GM18511 (cell line): Measurements from ENCODE around the gene POLD1.
A peak's percentile ranks its signal among the peaks of the same experiment; 100 is the strongest.

Experiments
- ATAC-seq: cut with Tn5 transposase; IDR thresholded peaks from one replicate; pipeline ENCODE4 v1.9.1; 2021; ENCODE audit warnings: mild to moderate bottlenecking, moderate library complexity; ENCODE audit not compliant: unreplicated experiment

The POLD1 gene

DNA sequence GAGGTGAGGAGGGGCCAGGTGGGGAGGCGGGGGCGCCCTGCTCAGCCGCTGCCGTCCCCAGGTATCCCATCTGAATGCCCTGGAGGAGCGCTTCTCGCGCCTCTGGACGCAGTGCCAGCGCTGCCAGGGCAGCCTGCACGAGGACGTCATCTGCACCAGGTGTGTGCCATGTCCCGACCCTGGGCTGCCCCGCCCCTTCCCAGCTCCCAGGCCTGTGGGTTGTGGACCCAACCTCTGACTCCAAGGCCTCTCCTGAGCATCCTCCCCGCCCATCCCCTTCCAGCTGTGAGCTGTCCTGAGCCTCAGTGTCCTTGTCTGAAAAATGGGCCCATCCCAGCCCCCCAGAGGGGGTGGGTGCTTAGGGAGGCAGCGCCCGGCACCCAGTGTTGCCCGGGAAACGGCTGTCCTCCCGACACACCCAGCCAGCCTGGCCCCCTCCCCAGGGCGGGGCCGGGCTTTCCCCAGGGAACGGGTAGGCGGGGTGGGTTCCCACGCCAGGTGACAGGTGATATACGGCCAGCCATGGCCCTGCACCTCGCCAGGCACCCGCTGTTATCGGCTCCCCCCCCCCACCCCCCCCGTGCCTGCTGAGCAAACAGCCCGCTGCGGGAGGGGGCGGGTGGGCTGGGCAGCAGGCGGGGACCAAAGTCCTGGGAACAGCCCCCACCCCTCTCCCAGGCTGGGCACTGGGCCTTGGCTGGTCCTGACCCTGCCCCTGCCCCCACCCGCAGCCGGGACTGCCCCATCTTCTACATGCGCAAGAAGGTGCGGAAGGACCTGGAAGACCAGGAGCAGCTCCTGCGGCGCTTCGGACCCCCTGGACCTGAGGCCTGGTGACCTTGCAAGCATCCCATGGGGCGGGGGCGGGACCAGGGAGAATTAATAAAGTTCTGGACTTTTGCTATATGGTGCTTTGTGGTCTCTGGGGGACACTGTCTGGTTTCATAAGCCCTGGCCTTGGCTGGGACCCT, 33.2 kb downstream of the POLD1 start:
- ATAC-seq = no peak

DNA sequence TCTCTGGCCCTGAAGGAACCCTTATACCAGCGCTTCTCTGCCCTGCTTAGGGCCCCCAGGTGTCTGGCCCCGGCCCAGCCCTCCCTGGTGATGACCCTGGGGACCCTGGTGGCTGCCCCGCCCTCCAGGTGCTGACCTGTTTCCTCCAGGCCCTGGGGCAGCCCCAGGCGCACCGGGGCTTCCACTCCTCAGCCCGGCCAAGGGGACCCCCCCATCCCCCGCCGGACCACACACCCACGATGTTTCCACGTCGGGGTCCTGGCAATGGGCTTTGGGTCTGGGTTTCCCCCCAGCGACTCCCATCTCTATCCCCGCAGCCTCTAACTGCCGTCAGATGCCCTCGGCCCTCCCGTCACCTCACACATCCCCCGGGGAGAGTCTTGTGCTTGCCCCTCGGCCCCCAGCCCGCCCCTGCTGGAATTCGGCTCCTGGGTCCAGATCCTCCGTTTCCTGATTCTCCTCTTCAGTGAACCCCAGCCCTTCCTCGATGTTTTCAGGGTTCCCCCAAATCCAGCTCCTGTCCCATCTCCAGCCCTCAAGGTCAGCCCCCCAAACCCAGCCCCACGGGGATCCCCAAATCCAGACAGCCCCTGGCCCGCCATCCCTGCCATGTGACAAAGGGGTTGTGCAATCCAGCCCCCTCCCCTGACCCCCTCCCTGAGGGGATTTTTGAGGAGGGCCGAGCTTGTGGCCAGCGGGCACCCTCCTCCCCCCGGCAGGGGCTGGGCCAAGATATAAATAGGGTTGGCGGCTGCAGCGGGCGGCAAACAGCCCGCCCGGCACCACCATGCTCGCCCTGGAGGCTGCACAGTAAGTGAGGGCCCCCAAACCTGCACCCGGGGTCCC, 34.3 kb downstream of the POLD1 start, which contains the start of gene SPIB:
SPIB (plus strand) TSS at position 763 of the 846 bp plus-strand sequence; CDS start at position 788, 25 bp downstream.
- ATAC-seq = no peak

DNA sequence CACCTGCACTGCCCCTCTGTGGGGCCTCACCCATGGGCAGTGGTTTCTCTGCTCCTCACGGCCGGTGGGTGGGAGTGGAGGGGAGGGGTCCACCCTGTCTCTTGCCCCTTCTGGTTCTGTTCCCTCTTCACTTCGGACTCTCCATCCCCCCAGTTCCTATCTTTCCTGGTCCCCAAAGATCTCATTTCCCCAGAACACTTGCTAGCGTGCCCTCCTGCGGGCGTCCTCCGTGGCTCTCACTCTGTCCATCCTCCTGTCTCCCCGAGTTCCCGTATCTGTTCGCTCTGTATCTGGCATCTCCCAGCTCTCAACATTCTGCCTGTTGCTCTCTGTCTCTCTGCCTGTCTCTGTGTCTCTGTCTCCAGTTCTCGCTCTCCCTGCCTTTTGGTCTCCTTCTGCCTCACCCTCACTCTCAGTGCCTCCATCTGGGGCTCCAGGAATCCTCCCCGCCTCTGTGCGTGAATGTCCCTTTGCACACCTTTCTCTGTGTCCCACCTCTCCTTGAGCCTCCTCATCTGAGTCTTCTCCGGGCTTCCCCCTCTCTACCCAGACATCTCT, 35.0 kb downstream of the POLD1 start:
- ATAC-seq = no peak

DNA sequence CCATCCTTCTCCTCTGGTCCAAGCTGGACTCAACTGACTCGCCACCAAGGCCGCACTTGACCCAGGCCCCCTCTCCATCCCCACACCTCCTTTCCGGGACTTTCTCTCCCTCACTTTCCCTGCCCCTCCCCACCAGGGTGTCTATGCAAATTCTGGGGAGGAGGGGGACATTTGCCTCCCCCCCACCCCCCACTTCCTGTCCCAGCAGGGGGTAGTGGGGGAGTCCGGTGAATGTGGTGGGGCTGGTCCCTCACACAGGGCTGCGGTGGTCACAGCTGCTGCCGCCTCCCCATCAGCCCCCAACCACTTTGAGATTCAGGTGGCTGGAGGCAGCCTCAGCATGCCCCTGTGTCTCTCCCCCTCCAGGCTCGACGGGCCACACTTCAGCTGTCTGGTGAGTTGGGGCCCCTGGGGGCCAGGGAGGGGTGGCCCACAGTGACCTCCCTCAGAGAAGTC, 35.5 kb downstream of the POLD1 start:
- ATAC-seq = no peak

DNA sequence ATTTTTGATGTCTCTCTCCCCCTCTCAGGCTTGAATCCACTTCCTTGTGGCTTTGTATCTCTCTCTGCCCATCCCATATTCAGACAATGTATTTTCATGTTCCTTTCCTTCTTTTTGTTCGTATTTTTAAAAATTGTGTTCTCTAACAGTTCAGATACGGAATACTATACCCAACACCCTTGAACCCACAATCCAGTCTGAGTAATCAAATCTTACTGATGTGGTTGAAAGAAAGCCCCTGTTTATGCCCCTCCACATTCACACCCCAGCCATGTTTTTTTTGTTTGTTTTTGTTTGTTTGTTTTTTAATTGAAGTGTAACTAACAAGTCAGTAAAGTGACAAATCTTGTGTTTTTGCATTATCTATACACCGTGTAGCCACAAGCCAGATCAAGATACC, 36.0 kb downstream of the POLD1 start:
- no peak for ATAC-seq

DNA sequence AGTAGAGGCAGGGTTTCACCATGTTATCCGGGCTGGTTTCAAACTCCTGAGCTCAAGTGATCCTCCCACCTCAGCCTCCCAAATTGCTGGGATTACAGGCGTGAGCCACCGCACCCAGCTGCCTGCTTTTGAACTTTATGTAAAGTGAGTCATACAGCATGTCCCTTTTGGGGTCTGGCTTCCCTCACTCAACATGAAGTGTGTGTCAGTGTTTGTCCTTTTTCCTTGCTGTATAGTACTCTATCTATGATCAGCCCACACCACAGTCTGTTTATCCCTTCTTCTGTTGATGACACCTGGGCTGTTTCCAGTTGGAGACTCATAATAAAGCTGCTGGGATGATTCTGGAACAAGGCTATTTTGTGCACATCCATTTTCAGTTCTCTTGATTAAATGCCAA, 36.7 kb downstream of the POLD1 start:
- no peak for ATAC-seq

DNA sequence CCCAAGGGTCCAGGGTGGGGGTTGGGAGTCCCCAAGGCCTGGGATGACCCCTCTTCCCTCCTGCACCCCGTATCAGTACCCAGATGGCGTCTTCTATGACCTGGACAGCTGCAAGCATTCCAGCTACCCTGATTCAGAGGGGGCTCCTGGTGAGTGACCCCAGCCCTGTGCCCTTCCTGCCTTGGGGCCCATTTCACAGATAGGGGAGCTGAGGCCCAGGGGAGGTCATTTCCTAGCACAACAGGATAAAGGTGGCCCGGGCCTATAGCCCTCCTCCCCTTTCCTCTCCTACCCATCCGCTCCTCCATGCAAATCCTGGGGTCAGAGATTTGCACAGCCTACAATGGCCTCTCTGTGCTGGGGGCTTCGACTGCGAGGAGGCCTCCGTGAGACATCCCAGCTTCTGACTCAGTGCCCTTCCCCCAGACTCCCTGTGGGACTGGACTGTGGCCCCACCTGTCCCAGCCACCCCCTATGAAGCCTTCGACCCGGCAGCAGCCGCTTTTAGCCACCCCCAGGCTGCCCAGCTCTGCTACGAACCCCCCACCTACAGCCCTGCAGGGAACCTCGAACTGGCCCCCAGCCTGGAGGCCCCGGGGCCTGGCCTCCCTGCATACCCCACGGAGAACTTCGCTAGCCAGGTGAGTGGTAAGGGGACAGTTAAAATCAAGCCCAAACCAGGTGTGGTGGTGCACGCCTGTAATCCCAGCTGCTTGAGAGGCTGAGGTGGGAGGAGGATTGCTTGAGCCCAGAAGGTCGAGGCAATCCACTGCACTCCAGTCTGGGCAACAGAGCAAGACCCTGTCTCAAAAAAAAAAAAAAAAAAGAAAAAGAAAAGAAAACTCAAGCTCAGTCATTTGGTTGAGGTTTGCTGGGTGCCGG, 38.5 kb downstream of the POLD1 start:
- no peak for ATAC-seq

DNA sequence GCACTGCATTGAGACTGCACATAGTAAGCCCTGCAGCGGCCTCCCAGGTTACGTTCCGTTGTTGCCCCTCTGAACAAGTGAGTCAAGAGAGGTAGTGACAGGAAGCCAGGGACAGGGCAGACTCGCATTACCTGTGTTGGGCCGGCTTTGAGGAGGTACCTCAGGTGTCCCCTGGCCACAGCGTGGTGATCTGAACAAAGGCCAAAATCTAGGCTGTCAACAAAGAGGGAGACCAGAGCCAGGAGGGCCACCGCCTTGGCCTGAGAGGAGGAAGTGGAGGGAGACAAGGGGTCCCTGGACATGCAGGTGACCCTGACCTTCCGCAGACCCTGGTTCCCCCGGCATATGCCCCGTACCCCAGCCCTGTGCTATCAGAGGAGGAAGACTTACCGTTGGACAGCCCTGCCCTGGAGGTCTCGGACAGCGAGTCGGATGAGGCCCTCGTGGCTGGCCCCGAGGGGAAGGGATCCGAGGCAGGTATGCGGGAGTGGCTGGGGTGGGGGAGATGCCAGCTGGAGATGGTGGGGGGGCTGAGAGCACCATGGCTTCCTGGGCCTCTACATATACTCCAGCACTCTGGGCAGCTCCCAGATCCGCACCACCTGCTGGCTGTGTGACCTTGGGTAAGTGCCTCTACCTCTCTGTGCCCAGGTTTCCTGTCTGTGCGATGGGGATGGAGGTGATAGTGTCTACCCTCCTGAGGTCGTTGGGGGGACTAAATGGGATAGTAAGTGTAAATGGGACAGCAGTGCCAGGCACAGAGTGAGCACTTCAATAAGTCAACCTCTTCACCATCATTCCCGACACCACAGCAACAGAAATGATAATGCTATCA, 39.3 kb downstream of the POLD1 start:
- no peak for ATAC-seq

DNA sequence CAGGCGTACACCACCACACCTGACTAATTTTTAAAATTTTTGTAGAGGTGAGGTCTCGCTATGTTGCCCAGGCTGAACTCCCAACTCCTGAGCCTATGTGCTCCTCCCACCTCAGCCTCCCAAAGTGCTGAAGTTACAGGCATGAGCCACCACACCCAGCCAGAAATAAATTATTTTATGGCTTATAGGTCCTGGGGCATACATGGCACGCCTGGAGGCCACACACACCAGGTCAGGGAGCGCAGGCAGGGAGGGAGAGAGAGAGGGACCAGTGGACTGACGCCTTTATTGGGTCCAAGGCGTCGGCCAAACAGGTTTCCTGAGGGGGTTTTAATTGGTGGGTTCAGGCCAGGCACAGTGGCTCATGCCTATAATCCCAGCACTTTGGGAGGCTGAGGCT, 41.4 kb downstream of the POLD1 start:
- ATAC-seq = no peak

DNA sequence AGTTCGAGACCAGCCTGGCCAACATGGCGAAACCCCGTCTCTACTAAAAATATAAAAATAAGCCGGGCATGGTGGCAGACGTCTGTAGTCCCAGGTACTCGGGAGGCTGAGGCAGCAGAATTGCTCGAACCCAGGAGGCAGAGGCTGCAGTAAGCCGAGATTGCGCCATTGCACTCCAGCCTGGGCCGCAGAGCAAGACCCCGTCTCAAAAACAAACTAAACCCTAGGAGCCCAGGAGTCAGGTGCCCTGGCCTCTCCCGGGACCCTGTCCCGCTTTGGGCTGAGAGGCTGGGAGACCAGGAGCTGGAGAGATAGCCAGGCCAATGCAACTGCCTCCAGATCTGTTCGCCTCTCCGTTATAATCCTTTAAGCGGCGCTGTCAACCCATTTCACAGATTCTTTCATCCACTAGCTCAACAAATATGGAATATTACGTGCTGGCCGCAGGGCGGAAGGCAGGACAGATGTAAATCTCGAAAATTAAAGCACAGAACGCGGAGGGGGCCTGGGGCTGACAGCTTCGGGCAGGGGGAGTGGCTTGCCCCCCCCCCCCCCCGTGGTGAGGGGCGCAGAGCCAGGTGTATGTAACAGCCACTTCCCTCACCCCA, 43.3 kb downstream of the POLD1 start:
- no peak for ATAC-seq

DNA sequence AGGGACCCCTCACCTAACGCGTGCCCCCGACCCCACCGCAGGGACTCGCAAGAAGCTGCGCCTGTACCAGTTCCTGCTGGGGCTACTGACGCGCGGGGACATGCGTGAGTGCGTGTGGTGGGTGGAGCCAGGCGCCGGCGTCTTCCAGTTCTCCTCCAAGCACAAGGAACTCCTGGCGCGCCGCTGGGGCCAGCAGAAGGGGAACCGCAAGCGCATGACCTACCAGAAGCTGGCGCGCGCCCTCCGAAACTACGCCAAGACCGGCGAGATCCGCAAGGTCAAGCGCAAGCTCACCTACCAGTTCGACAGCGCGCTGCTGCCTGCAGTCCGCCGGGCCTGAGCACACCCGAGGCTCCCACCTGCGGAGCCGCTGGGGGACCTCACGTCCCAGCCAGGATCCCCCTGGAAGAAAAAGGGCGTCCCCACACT, 43.9 kb downstream of the POLD1 start:
- no peak for ATAC-seq

DNA sequence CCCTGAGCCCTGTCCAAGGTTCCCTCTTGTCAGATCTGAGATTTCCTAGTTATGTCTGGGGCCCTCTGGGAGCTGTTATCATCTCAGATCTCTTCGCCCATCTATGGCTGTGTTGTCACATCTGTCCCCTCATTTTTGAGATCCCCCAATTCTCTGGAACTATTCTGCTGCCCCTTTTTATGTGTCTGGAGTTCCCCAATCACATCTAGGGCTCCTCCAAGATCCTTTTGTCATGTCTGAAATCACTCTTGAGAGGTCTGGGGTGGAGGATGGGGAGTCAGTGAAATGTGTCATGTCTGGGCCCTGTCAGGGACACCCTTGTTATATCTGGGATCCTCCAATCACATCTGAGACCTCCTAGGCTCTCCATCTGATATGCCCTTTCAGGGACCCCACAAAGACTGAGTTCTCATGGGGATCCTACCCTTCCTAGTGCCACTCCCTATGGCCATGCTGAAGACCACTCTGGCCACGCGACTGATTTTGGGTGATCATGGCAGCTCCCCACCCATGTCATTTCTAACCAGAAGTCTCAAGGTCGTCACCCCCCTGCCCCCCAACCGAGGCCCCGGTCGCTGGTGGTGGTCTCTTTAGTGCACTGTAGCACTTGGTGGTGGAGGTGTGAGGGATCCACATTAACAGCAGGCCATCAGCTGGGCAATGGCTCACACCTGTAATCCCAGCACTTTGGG, 44.8 kb downstream of the POLD1 start:
- no peak for ATAC-seq

DNA sequence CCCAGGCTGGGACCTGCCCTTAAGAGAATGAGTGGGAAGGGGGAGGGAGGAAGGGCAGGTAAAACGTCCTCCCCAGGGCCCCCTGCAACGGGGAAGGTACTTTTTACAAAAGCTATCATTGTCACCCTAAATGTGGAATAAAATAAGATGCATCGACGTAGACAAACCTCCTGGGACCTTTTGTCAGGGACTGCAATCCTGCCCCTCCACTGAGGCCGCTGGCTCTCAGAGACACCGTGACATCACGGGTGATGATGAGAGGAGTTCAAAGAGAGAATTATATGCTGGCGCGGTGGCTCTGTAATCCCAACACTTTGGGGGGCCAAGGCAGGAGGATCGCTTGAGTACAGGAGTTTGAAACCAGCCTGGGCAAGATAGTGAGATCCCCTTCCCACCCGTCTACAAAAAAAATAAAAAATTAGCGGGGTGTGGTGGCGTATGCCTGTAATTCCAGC, 46.8 kb downstream of the POLD1 start:
- ATAC-seq = no peak

DNA sequence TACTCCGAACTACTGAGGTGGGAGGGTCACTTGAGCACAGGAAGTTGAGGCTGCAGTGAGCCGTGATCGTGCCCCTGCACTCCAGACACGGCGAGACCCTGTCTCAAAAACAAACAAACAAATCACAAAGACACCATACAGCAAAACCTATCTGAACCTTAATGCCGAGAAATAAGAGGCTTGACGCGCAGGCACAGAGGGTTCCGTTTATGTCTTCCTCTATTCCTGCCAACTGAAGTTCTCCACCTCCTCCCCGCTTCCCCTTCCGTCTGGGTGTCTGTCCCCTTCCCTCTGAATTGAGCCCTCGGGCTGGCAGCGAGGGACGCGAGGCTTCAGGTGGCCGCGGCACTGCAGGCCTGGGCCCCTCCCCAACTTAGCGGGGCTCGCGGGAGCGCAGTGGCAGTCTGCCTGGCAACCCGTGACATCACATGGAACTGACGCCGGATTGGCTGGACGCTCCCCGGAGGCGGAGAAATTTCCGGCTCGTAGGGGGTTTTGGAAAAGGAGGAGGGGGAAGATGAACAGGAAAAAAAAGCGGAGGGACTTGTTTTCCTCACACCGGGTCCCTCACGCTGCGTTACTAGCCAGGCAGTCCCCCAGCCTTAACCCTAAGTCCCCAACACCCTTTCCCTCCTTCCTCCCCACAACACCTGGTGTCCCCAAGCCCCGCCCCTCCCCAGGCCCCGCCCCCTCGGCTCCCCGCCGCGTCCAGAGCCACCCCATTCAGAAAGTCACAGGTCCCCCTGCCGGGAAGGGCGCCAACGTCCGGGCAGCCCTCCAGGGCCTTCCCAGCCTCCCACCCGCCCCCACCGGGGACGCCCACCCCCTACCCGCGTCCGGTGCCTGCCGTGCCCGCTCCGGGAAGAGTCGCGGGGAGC, 47.4 kb downstream of the POLD1 start:
- peak; percentile 89 for ATAC-seq

DNA sequence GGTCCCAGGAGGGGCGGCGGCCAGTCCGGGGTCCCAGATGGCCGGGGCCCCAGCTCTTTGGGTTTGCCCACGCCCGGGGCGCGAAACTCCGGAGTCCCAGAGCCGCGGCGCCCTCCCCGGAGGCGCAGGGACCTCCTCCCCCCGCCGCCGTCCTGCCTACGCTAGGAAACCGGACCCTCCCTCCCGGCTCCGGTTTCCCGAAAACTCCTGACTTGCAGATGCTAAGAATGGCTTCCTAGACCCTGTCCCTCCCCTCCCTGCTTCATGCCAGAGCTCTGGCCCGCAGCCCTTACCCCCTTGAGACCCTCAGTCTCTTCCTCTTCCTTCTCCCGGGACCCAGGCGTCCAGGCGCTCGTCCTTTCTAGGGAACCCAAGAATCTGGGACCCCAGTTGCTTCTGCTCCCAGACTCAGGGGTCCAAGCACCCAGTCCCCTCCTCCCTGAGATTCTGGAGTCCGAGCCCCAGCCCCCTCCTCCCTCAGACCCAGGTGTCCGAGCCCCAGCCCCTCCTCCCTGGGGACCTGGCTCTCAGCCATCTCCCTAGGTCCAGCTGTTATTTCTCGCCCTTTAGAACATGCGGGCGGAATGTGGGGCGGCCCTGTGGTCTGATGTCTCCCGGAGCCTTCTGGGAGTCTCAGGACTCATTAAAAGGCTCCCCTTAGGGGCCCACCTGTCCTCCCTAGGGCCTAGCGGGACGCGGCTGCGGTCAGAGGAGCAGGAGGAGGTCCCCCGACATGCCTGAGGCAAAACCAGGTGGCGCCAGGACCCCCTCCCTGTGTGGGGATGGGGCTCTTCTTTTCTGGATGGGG, 48.3 kb downstream of the POLD1 start, which contains the start of gene MYBPC2:
MYBPC2 (plus strand) TSS at position 672 of the 808 bp plus-strand sequence; CDS start at position 734, 62 bp downstream.
- ATAC-seq = no peak
